H9 (cell line): ENCODE results near the gene METTL3. TPM values are rescaled to one million over a fixed set of nuclear protein-coding genes. Genes with fewer than 3 reads are reported as not detected.

Experiments used
- DNase-seq: peaks from one replicate; pipeline ENCODE4 v3.0.0-alpha.2; 2017
- H2AFZ ChIP-seq: one replicate; pipeline ENCODE4 v1.6.1; 2013; ENCODE audit warnings: mild to moderate bottlenecking, low read length, control low read depth, moderate library complexity
- H2AK5ac ChIP-seq: 2 replicates; pipeline ENCODE4 v1.6.1; 2013; ENCODE audit warnings: low read length, control low read depth, mixed read lengths; ENCODE audit not compliant: insufficient read length
- H2BK120ac ChIP-seq: one replicate; pipeline ENCODE4 v1.6.1; 2013; ENCODE audit warnings: low read depth, mild to moderate bottlenecking, low read length, control low read depth, inconsistent platforms; ENCODE audit not compliant: poor library complexity, severe bottlenecking
- H2BK12ac ChIP-seq: 2 replicates; pipeline ENCODE4 v1.6.1; 2013; ENCODE audit warnings: low read length, control low read depth, mixed read lengths, low read depth; ENCODE audit not compliant: insufficient read length
- H2BK15ac ChIP-seq: 2 replicates; pipeline ENCODE4 v1.6.1; 2013; ENCODE audit warnings: low read depth, low read length, control low read depth
- H2BK20ac ChIP-seq: one replicate; pipeline ENCODE4 v1.6.1; 2013; ENCODE audit warnings: low read depth, mild to moderate bottlenecking, low read length, control low read depth, inconsistent platforms; ENCODE audit not compliant: poor library complexity, severe bottlenecking
- H2BK5ac ChIP-seq: 2 replicates; pipeline ENCODE4 v1.6.1; 2013; ENCODE audit warnings: low read length, control low read depth, mixed read lengths; ENCODE audit not compliant: insufficient read length
- H3K14ac ChIP-seq: 2 replicates; pipeline ENCODE4 v1.6.1; 2013; ENCODE audit warnings: low read length, control low read depth; ENCODE audit not compliant: insufficient read depth
- H3K18ac ChIP-seq: 2 replicates; pipeline ENCODE4 v1.6.1; 2013; ENCODE audit warnings: low read depth, mild to moderate bottlenecking, mixed read lengths, low read length, control low read depth; ENCODE audit not compliant: insufficient read length
- H3K23ac ChIP-seq: 2 replicates; pipeline ENCODE4 v1.6.1; 2013; ENCODE audit warnings: low read length, control low read depth, mixed read lengths, low read depth; ENCODE audit not compliant: insufficient read length
- H3K23me2 ChIP-seq: 2 replicates; pipeline ENCODE4 v1.6.1; 2013; ENCODE audit warnings: low read depth, mild to moderate bottlenecking, mixed read lengths, low read length, control low read depth; ENCODE audit not compliant: insufficient read length, poor library complexity, severe bottlenecking
- H3K27ac ChIP-seq: 2 replicates; pipeline ENCODE4 v1.5.1; 2013; ENCODE audit warnings: low read length, control low read depth, mixed read lengths, low read depth; ENCODE audit not compliant: insufficient read length
- H3K27me3 ChIP-seq: 2 replicates; pipeline ENCODE4 v1.6.1; 2013; ENCODE audit warnings: low read length, control low read depth, inconsistent platforms; ENCODE audit not compliant: insufficient read depth
- H3K4ac ChIP-seq: 2 replicates; pipeline ENCODE4 v1.6.1; 2013; ENCODE audit warnings: low read depth, mild to moderate bottlenecking, control low read depth, inconsistent platforms, low read length, moderate library complexity
- H3K4me1 ChIP-seq: 2 replicates; pipeline ENCODE4 v1.6.1; 2013; ENCODE audit warnings: low read length, control low read depth, inconsistent platforms; ENCODE audit not compliant: insufficient read depth
- H3K4me2 ChIP-seq: 2 replicates; pipeline ENCODE4 v1.6.1; 2013; ENCODE audit warnings: low read length, control low read depth, mixed read lengths; ENCODE audit not compliant: insufficient read length, insufficient read depth
- H3K56ac ChIP-seq: 2 replicates; pipeline ENCODE4 v1.6.1; 2013; ENCODE audit warnings: low read depth, mild to moderate bottlenecking, mixed read lengths, low read length, control low read depth; ENCODE audit not compliant: insufficient read length
- H3K79me1 ChIP-seq: 2 replicates; pipeline ENCODE4 v1.6.1; 2013; ENCODE audit warnings: low read depth, mild to moderate bottlenecking, moderate library complexity, low read length, control low read depth, inconsistent platforms; ENCODE audit not compliant: insufficient read depth, poor library complexity, severe bottlenecking
- H3K79me2 ChIP-seq: 2 replicates; pipeline ENCODE4 v1.6.1; 2013; ENCODE audit warnings: low read length, control low read depth, inconsistent platforms; ENCODE audit not compliant: insufficient read depth
- H3K9ac ChIP-seq: 2 replicates; pipeline ENCODE4 v1.6.1; 2013; ENCODE audit warnings: low read length, control low read depth, mixed read lengths; ENCODE audit not compliant: insufficient read length; ENCODE audit errors: extremely low read depth
- H3K9me3 ChIP-seq: one replicate; pipeline ENCODE4 v1.6.1; 2013; ENCODE audit warnings: low read depth, low read length, inconsistent platforms; ENCODE audit not compliant: control insufficient read depth
- H3T11ph ChIP-seq: one replicate; pipeline ENCODE4 v1.6.1; 2013; ENCODE audit warnings: mild to moderate bottlenecking, low read length, control low read depth, inconsistent platforms
- H4K20me1 ChIP-seq: one replicate; pipeline ENCODE4 v1.6.1; 2013; ENCODE audit not compliant: control insufficient read depth, insufficient read length, insufficient read depth
- H4K5ac ChIP-seq: 2 replicates; pipeline ENCODE4 v1.6.1; 2013; ENCODE audit warnings: low read depth, mild to moderate bottlenecking, mixed read lengths, low read length, control low read depth; ENCODE audit not compliant: insufficient read length
- H4K8ac ChIP-seq: replicated peaks from 2 replicates; pipeline ENCODE4 v1.6.1; 2013; ENCODE audit warnings: low read length, control low read depth, mixed read lengths, low read depth; ENCODE audit not compliant: insufficient read length
- H4K91ac ChIP-seq: 2 replicates; pipeline ENCODE4 v1.6.1; 2013; ENCODE audit warnings: low read depth, mild to moderate bottlenecking, moderate library complexity, mixed read lengths, low read length, control low read depth; ENCODE audit not compliant: insufficient read length
- H3K27ac Mint-ChIP-seq, 3 experiments: 2 replicates in 2 of 3; 3 replicates in 1 of 3; pipeline ENCODE4 v1.8.0; 2020 to 2021; ENCODE audit warnings: mixed read lengths in 3 of 3, mild to moderate bottlenecking in 1 of 3, moderate library complexity in 1 of 3
- H3K27me3 Mint-ChIP-seq: 2 replicates; pipeline ENCODE4 v1.8.0; 2021; ENCODE audit warnings: low read depth, mild to moderate bottlenecking, moderate library complexity, mixed read lengths
- H3K36me3 Mint-ChIP-seq, 3 experiments: 2 replicates in 2 of 3; 3 replicates in 1 of 3; pipeline ENCODE4 v1.8.0; 2020 to 2021; ENCODE audit warnings: low read depth in 3 of 3, mixed read lengths in 3 of 3; ENCODE audit not compliant: insufficient read depth in 1 of 3
- H3K4me1 Mint-ChIP-seq, 2 experiments: 2 replicates each; pipeline ENCODE4 v1.8.0; 2020; ENCODE audit warnings: mixed read lengths in 2 of 2
- H3K4me3 Mint-ChIP-seq, 2 experiments: 2 replicates in 1 of 2; 3 replicates in 1 of 2; pipeline ENCODE4 v1.8.0; 2020 to 2021; ENCODE audit warnings: mild to moderate bottlenecking in 2 of 2, mixed read lengths in 2 of 2, moderate library complexity in 1 of 2
- H3K9me3 Mint-ChIP-seq, 2 experiments: 2 replicates in 1 of 2; 3 replicates in 1 of 2; pipeline ENCODE4 v1.8.0; 2020; ENCODE audit warnings: mild to moderate bottlenecking in 2 of 2, mixed read lengths in 2 of 2, moderate library complexity in 1 of 2
- CTCF ChIP-seq: fragments of 200-600 bp; sonication (generic); conservative IDR thresholded peaks from 3 replicates; pipeline ENCODE4 v1.8.0; 2021; ENCODE audit warnings: antibody characterized with exemption, mild to moderate bottlenecking
- WGBS: extraction: QIAGEN DNeasy Blood & Tissue Kit; methylation state at CpG from one replicate; pipeline ENCODE4 v1.1.7; 2013; ENCODE audit warnings: missing lambda C conversion rate, low lambda C conversion rate, mixed read lengths; ENCODE audit not compliant: insufficient read length; ENCODE audit errors: extremely low coverage; 5-methylcytosine and 5-hydroxymethylcytosine counted together
- total RNA-seq: library from RNA; stranded (reverse); gene quantifications from 2 replicates; pipeline ENCODE4 v1.2.1, GENCODE V29; 2021

The METTL3 gene
- total RNA-seq, 1 experiment from 2014 or later, result 84.1 TPM

GRCh38 chr14:21529515-21529914, 18.4 kb upstream of the METTL3 start:
- peaks cover 8% of the 10 kb centered on the region; the same call in 1 of the 2 replicates for H3K4me1 ChIP-seq
- no peak for DNase-seq
- H3K9me3 ChIP-seq, result no peaks in the 10 kb centered on the region
- H3K18ac ChIP-seq, result no peak overlapping the region
- H3K36me3 Mint-ChIP-seq, result peaks cover 21 to 50% (median 30%) of the 10 kb centered on the region in 3 experiments; a peak in 6 of 7 replicates
- H2BK12ac ChIP-seq, result no peak overlapping the region
- no peak overlapping the region for H2AK5ac ChIP-seq
- H3K23me2 ChIP-seq, result peaks cover 12% of the 10 kb centered on the region
- peak overlapping the region; percentile 89 for H3K27ac ChIP-seq
- H3K4me2 ChIP-seq, result no peak overlapping the region
- no peaks in the 10 kb centered on the region for H3K27me3 Mint-ChIP-seq
- no peak overlapping the region for H3K4ac ChIP-seq
- H3K79me2 ChIP-seq, result peaks cover 25% of the 10 kb centered on the region; the same call in 1 of the 2 replicates
- no peaks in the 10 kb centered on the region for H3K27me3 ChIP-seq
- no peak overlapping the region for H2BK120ac ChIP-seq
- H4K20me1 ChIP-seq, result no peaks in the 10 kb centered on the region
- H4K8ac ChIP-seq, result no peak overlapping the region
- TF ChIP-seq CTCF, result no peak
- H2BK20ac ChIP-seq, result no peak overlapping the region
- no peak overlapping the region for H4K91ac ChIP-seq
- peaks cover 63 to 65% of the 10 kb centered on the region in 2 experiments for H3K4me1 Mint-ChIP-seq
- H3K56ac ChIP-seq, result no peak overlapping the region
- H2AFZ ChIP-seq, result no peak overlapping the region
- H3K27ac Mint-ChIP-seq, result peak overlapping the region; percentile 97 to 100 (median 99)
- no peak overlapping the region for H4K5ac ChIP-seq
- no CpG with 5 or more reads among the region's 1 CpG for WGBS
- peak overlapping the region in 1 of 2 experiments; percentile 43; a peak in 2 of 5 replicates for H3K4me3 Mint-ChIP-seq
- H2BK5ac ChIP-seq, result no peak overlapping the region
- H3K79me1 ChIP-seq, result no peaks in the 10 kb centered on the region
- no peak overlapping the region for H3K9ac ChIP-seq
- no peak overlapping the region for H3K23ac ChIP-seq
- H3K14ac ChIP-seq, result no peak overlapping the region
- H2BK15ac ChIP-seq, result no peak overlapping the region
- no peak overlapping the region for H3T11ph ChIP-seq
- H3K9me3 Mint-ChIP-seq, result no peaks in the 10 kb centered on the region
